ENCODE measurements around the gene HPCAL4.

HPCAL4 gene

GRCh38 chr1:39646232-39647081 is 44.8 kb downstream of the HPCAL4 start:
- DNase-seq, result peak; percentile 37

DNA sequence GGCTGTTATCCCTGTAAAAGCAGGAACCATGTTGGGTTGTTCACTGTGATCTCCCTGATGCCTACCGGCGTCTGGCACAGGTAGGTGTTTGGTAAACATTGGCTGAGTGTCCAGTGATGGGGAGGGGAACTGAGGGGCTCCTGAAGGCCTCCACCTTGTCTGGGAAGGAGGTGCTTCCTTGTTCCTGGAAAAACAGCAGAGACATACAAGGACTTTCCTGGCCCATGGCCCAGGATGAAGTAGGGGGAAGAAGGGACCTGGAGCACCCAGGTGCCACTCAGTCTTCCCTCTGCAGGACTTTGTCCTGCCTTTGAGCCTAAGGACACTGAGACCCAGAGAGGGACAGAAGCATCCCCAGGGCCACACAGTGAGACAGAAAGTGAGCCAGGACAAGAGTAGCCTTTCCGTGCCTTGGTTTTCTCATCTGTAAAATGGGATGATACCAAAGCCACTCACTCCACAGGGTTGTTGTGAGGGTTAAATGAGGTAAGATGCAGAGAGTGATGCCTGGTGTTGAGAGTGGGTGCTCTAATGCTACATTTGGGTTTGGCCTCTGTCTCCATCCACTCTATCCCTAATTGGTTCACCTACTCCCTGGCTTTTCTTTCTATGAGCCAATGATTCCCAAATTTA is 45.7 kb downstream of the HPCAL4 start:
- DNase-seq, result no peak

GRCh38 chr1:39643705-39644104 is 47.5 kb downstream of the HPCAL4 start:
- no peak for DNase-seq

DNA sequence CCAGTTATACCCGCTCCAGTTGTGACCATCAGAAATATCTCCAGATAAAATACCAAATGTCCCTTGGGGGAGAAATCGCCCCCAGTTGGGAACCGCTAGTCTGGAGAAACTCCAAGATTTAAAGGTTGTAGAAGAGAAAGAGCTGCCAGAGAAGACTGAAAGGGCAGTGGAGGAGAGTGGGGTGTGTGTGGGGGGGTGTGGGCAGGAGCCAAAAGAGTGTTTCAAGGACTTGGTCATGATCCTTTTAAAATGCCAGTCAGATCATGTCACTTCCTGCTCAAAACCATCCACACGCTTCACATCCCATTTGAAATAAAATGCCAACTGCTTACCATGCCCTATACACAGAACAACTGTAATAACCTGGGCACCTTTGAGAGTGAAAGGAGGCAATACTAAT is 48.4 kb downstream of the HPCAL4 start:
- no peak for DNase-seq

DNA sequence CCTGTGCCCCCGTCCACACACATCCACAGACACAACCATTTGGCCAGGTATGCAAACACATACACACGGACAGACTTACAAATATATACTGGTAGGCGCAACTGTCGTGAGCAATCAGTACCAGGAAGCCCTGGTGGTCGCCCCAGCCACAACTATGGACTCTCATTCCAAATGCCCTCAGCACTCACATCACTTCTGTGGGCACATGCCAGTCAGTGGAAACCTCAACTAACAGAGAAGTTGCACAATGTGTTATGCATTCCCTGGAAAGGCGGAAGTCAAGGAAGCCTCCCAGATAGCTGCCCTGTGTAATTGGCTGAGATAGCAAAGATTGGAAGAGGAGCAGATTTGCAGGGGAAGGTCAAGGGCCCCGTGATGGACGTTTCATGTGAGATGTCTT is 50.4 kb downstream of the HPCAL4 start:
- DNase-seq, result no peak

GRCh38 chr1:39639305-39640130 is 51.7 kb downstream of the HPCAL4 start, which contains the start of gene HEYL:
Gene HEYL (minus strand): TSS chr1:39639643. CDS start chr1:39639625, 18 bp downstream.
- DNase-seq, result peak; percentile 93

- no peak for DNase-seq
These were observed 52.3 kb downstream of the HPCAL4 start for GRCh38 chr1:39638965-39639304.

DNA sequence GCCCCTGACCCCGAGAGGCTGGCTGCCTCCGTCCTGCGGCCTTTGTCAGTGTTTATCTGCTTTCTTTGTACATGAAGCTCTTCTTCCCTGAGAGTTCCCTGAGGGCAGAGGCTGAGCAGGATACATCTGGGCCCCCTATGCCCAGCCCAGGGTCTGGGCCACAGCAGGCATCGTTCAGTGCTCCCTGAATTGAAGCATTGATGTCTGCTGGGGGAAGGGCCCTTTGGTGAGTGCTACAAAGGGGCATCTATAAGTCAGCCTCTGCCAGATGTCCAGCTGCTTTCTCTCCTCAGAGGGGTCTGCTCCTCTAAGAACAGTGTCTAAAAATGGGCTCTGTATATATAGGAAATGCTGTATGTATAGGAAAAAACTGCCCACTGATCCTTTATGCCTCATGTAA is 53.9 kb downstream of the HPCAL4 start:
- no peak for DNase-seq

- DNase-seq, result no peak
These were observed 55.4 kb downstream of the HPCAL4 start for GRCh38 chr1:39635871-39636210.

GRCh38 chr1:39635205-39635870 is 55.9 kb downstream of the HPCAL4 start:
- no peak for DNase-seq

- DNase-seq, result no peak
These were observed 57.8 kb downstream of the HPCAL4 start for GRCh38 chr1:39633422-39633821.

DNA sequence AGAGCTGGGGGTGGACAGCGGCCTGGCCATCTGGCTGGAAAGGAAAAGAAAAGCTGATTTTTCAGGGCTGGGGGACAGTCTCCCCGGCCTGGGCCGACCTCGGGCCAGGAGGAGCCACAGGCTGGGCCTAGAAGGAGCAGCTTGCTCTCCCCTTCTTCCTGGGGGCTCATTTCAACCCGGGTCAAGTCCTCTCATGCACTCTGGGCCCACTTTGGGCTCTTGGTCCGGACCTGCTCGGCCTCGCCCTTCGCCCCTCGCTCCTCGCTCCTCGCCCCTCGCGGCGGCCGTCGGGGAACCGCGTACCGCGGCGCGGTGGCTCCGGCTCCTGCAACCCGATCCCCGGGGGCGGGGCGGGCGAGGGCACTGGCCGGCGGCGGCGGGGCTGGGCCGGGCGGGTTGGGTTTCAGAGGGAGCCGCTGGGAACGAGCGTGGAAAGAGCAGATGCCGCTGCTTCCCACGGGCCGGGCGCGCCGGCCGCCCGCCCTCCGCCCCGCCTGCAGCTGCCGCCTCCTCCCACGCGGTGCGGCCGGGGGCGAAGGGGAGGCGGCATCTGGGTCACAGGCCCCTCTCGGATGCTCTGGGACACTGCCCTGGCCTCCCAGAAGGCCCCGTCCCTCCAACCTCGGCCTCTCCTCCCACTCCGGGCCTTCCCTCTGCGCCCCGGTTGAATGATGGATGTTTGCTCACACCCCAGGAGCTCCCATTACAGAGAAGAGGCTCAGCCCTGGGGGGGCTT is 58.4 kb downstream of the HPCAL4 start:
- DNase-seq, result peak; percentile 86

GRCh38 chr1:39632323-39632681 is 58.9 kb downstream of the HPCAL4 start:
- no peak for DNase-seq

- no peak for DNase-seq
These were observed 59.6 kb downstream of the HPCAL4 start for GRCh38 chr1:39631361-39632322.

GRCh38 chr1:39628807-39629350 is 62.4 kb downstream of the HPCAL4 start:
- DNase-seq, result no peak
